Astrocyte (in vitro differentiated cells and primary cell): ENCODE results near the gene TRERF1. TPM values are rescaled to one million over a fixed set of nuclear protein-coding genes. Genes with fewer than 3 reads are reported as not detected.

Source experiments
- DNase-seq: peaks from one replicate; pipeline ENCODE4 v3.0.0-alpha.2; 2010; ENCODE audit warnings: low read depth
- FAIRE-seq: peaks from 2 replicates; lab custom pipeline; 2011; peaks lifted over from hg19 to GRCh38; lab: Jason Lieb, UNC
- H2AFZ ChIP-seq: 2 replicates; pipeline ENCODE4 v1.6.0; 2012; ENCODE audit warnings: low read depth, low read length, inconsistent platforms
- H3K27ac ChIP-seq: 2 replicates; pipeline ENCODE4 v1.5.1; 2011; ENCODE audit warnings: low read depth, low read length, inconsistent platforms
- H3K27me3 ChIP-seq: 2 replicates; pipeline ENCODE4 v1.6.0; 2011; ENCODE audit warnings: low read length, inconsistent platforms; ENCODE audit not compliant: insufficient read depth
- H3K36me3 ChIP-seq: 2 replicates; pipeline ENCODE4 v1.5.1; 2011; ENCODE audit warnings: low read length, inconsistent platforms; ENCODE audit not compliant: insufficient read depth
- H3K4me1 ChIP-seq: 2 replicates; pipeline ENCODE4 v1.5.1; 2011; ENCODE audit warnings: low read length, inconsistent platforms; ENCODE audit not compliant: insufficient read depth
- H3K4me2 ChIP-seq: 2 replicates; pipeline ENCODE4 v1.6.0; 2012; ENCODE audit warnings: low read length, inconsistent platforms
- H3K4me3 ChIP-seq: 2 replicates; pipeline ENCODE4 v1.5.1; 2011; ENCODE audit warnings: low read depth, mild to moderate bottlenecking, low read length, inconsistent platforms; ENCODE audit not compliant: insufficient read depth
- H3K79me2 ChIP-seq: 2 replicates; pipeline ENCODE4 v1.6.0; 2012; ENCODE audit warnings: mild to moderate bottlenecking, low read length, inconsistent platforms; ENCODE audit not compliant: insufficient read depth
- H3K9ac ChIP-seq: 2 replicates; pipeline ENCODE4 v1.6.0; 2012; ENCODE audit warnings: mild to moderate bottlenecking, low read length, inconsistent platforms
- H3K9me3 ChIP-seq: 2 replicates; pipeline ENCODE4 v1.5.1; 2012; ENCODE audit warnings: low read depth, mild to moderate bottlenecking, low read length, inconsistent platforms; ENCODE audit not compliant: insufficient read depth
- H4K20me1 ChIP-seq: 2 replicates; pipeline ENCODE4 v1.6.0; 2012; ENCODE audit warnings: low read length, inconsistent platforms; ENCODE audit not compliant: insufficient read depth
- H3K27ac Mint-ChIP-seq: one replicate; pipeline ENCODE4 v1.8.0; 2021; ENCODE audit warnings: mild to moderate bottlenecking, mixed read lengths; ENCODE audit not compliant: unreplicated experiment
- H3K27me3 Mint-ChIP-seq: one replicate; pipeline ENCODE4 v1.8.0; 2021; ENCODE audit warnings: low read depth, mixed read lengths; ENCODE audit not compliant: unreplicated experiment
- H3K36me3 Mint-ChIP-seq: one replicate; pipeline ENCODE4 v1.8.0; 2021; ENCODE audit warnings: low read depth, mixed read lengths; ENCODE audit not compliant: unreplicated experiment
- H3K4me1 Mint-ChIP-seq: one replicate; pipeline ENCODE4 v1.8.0; 2021; ENCODE audit warnings: low read depth, mixed read lengths; ENCODE audit not compliant: unreplicated experiment
- H3K4me3 Mint-ChIP-seq: one replicate; pipeline ENCODE4 v1.8.0; 2021; ENCODE audit warnings: mild to moderate bottlenecking, moderate library complexity, mixed read lengths; ENCODE audit not compliant: unreplicated experiment
- H3K9me3 Mint-ChIP-seq: one replicate; pipeline ENCODE4 v1.8.0; 2021; ENCODE audit warnings: mild to moderate bottlenecking, mixed read lengths; ENCODE audit not compliant: unreplicated experiment
- EZH2 ChIP-seq: IDR thresholded peaks from 2 replicates; pipeline ENCODE4 v1.6.1; 2012; ENCODE audit warnings: mild to moderate bottlenecking, low read length, inconsistent platforms; ENCODE audit not compliant: insufficient read depth
- total RNA-seq: library from RNA; stranded (reverse); gene quantifications from 2 replicates; pipeline ENCODE4 v1.2.1, GENCODE V29; 2021
- TF ChIP-seq, protein P1 (sequence below): IDR thresholded peaks from 2 replicates; pipeline ENCODE4 v1.5.1; 2011; ENCODE audit warnings: low read depth, mild to moderate bottlenecking, inconsistent platforms, low read length, moderate library complexity; ENCODE audit not compliant: insufficient read depth

The TRERF1 gene
- total RNA-seq, 1 donor from 2014 or later = 8.6 TPM

DNA sequence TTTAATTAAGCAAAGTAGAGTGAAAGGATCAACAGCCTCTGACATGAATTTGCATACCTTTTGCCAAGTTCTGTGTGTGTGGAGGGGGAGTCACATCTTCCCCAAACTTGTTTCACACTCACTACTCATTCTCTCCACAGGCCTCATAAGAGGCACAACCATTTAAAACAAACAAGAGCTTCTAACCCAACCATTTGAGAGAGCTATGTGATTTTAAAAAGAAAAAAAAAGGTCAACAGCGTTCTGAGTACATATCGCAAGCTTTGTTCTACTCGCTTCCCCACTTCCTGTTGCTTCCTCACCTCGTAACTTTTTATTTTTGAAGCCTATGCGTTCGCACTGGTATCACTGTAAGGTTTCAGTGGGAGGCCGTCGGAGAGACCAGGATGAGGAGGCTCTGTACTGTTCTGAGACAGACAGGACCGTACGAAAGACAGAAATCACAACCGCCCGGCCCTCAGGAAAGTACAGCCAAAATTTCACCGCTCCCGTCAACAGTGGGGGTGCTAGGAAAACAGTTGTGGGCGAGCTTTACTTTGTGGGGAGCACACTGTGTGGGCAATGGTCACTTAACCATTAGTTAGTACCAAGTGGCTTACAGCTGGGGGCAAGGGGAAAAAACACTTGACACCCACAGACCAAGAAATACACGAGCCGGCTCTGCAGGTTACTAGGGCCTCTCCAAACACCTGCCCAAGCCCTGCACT, 61.3 kb downstream of the TRERF1 start:
- no peak overlapping the region for H3K27ac Mint-ChIP-seq

DNA sequence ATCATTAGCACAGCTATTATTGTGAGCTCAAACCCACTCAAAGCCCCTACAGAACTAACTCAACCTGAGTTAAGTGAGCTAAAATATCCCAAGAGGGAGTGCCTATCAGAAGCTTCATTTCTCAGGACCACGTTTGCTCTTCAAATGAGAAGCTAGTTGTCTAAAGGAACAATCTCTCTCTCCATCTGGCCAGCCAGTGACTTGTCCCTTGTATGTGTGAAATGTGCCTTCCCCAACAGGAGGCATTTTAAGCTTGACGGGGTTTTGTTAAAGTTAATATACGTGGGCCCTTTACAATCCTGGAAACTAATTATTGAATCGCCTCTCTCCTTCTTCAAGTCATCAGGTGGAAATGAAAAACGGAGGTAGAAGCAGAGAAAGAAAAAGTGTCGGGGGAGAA, 62.0 kb downstream of the TRERF1 start:
- Histone ChIP-seq H4K20me1 (peaks cover 53% of the 10 kb centered on the region), H3K36me3 (no peaks in the 10 kb centered on the region), H3K9ac (no peak overlapping the region), H3K4me2 (no peak overlapping the region), H3K79me2 (peaks cover 47% of the 10 kb centered on the region), H3K4me3 (no peak overlapping the region), H3K9me3 (no peaks in the 10 kb centered on the region), H3K27me3 (no peaks in the 10 kb centered on the region), H3K27ac (no peak overlapping the region), H2AFZ (no peak overlapping the region), H3K4me1 (no peaks in the 10 kb centered on the region)
- no peaks in the 10 kb centered on the region for H3K9me3 Mint-ChIP-seq
- H3K4me1 Mint-ChIP-seq = peaks cover under 1% of the 10 kb centered on the region
- H3K36me3 Mint-ChIP-seq = peaks cover under 1% of the 10 kb centered on the region
- H3K27me3 Mint-ChIP-seq = no peaks in the 10 kb centered on the region
- no peak overlapping the region for H3K27ac Mint-ChIP-seq
- TF ChIP-seq EZH2 = no peak
- TF ChIP-seq, protein P1, sequence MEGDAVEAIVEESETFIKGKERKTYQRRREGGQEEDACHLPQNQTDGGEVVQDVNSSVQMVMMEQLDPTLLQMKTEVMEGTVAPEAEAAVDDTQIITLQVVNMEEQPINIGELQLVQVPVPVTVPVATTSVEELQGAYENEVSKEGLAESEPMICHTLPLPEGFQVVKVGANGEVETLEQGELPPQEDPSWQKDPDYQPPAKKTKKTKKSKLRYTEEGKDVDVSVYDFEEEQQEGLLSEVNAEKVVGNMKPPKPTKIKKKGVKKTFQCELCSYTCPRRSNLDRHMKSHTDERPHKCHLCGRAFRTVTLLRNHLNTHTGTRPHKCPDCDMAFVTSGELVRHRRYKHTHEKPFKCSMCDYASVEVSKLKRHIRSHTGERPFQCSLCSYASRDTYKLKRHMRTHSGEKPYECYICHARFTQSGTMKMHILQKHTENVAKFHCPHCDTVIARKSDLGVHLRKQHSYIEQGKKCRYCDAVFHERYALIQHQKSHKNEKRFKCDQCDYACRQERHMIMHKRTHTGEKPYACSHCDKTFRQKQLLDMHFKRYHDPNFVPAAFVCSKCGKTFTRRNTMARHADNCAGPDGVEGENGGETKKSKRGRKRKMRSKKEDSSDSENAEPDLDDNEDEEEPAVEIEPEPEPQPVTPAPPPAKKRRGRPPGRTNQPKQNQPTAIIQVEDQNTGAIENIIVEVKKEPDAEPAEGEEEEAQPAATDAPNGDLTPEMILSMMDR = no peak
- DNase-seq = no peak
- no peak overlapping the region for H3K4me3 Mint-ChIP-seq
- no peak for FAIRE-seq

More for the DNA sequence above, 61.3 kb downstream of the TRERF1 start:
- no peak for TF ChIP-seq EZH2
- TF ChIP-seq, protein P1 = no peak
- H3K27me3 ChIP-seq = no peaks in the 10 kb centered on the region
- H2AFZ ChIP-seq = no peak overlapping the region
- H3K36me3 Mint-ChIP-seq = peaks cover 4% of the 10 kb centered on the region
- peaks cover 50% of the 10 kb centered on the region for H3K79me2 ChIP-seq
- peaks cover 58% of the 10 kb centered on the region for H4K20me1 ChIP-seq
- no peak overlapping the region for H3K4me2 ChIP-seq
- H3K4me1 ChIP-seq = no peaks in the 10 kb centered on the region
- no peak overlapping the region for H3K9ac ChIP-seq
- peaks cover 2% of the 10 kb centered on the region for H3K4me1 Mint-ChIP-seq
- no peak overlapping the region for H3K4me3 Mint-ChIP-seq
- no peak overlapping the region for H3K4me3 ChIP-seq
- no peaks in the 10 kb centered on the region for H3K9me3 ChIP-seq
- H3K36me3 ChIP-seq = no peaks in the 10 kb centered on the region
- FAIRE-seq (no peak), DNase-seq (no peak)
- no peaks in the 10 kb centered on the region for H3K27me3 Mint-ChIP-seq
- H3K27ac ChIP-seq = no peak overlapping the region
- no peaks in the 10 kb centered on the region for H3K9me3 Mint-ChIP-seq

DNA sequence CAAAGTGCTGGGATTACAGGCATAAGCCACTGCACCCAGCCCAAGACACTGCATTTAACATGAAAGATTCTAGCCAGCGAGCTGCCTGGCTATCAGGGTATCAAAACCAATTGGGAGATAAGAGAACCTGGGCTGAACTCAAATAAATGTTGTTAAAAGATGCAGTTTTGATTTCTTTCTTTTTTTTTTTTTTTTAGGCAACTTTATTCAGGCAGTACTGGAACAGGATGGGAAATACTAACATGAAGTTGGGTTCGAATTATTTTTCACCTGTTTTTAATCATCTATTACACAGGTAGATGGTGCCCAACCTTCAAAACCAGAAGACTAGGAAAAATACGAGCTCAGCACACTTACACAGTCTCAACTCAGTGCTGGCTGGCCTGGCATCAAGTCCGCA, 63.7 kb downstream of the TRERF1 start:
- Histone ChIP-seq H3K4me1 (no peaks in the 10 kb centered on the region), H3K4me2 (no peak overlapping the region), H3K9ac (no peak overlapping the region), H2AFZ (no peak overlapping the region), H4K20me1 (peaks cover 45% of the 10 kb centered on the region), H3K36me3 (no peaks in the 10 kb centered on the region), H3K79me2 (peaks cover 43% of the 10 kb centered on the region), H3K9me3 (no peaks in the 10 kb centered on the region), H3K27ac (no peak overlapping the region), H3K27me3 (no peaks in the 10 kb centered on the region), H3K4me3 (no peak overlapping the region)
- no peaks in the 10 kb centered on the region for H3K9me3 Mint-ChIP-seq
- TF ChIP-seq, protein P1 = no peak
- no peak for TF ChIP-seq EZH2
- no peaks in the 10 kb centered on the region for H3K27me3 Mint-ChIP-seq
- FAIRE-seq = no peak
- no peaks in the 10 kb centered on the region for H3K4me1 Mint-ChIP-seq
- no peak for DNase-seq
- no peak overlapping the region for H3K4me3 Mint-ChIP-seq
- H3K27ac Mint-ChIP-seq = no peak overlapping the region
- H3K36me3 Mint-ChIP-seq = no peaks in the 10 kb centered on the region
